BE2C (cell line): ENCODE data around the gene KANSL3.

Experiments used
- DNase-seq: peaks from one replicate; pipeline ENCODE4 v3.0.0-alpha.2; 2020
- H3K27me3 ChIP-seq: fragments of 250-450 bp; sonication (Bioruptor Pico); 2 replicates; pipeline ENCODE4 v1.5.1; 2020; ENCODE audit warnings: mild to moderate bottlenecking
- H3K36me3 ChIP-seq: fragments of 250-450 bp; sonication (Bioruptor Pico); 2 replicates; pipeline ENCODE4 v1.5.1; 2020; ENCODE audit warnings: mild to moderate bottlenecking
- H3K4me1 ChIP-seq: fragments of 250-450 bp; sonication (Bioruptor Pico); 2 replicates; pipeline ENCODE4 v1.5.1; 2020
- H3K4me3 ChIP-seq: 2 replicates; pipeline ENCODE4 v1.5.1; 2011; ENCODE audit warnings: low read depth, low read length
- H3K9me3 ChIP-seq: fragments of 250-450 bp; sonication (Bioruptor Pico); 2 replicates; pipeline ENCODE4 v1.5.1; 2020
- CTCF ChIP-seq: IDR thresholded peaks from 2 replicates; pipeline ENCODE4 v1.5.1; 2012; ENCODE audit warnings: mild to moderate bottlenecking, low read depth, low read length

Gene KANSL3

GRCh38 chr2:96631804-96632435, 6.2 kb downstream of the KANSL3 start:
- H3K9me3 ChIP-seq = no peaks in the 10 kb centered on the region
- no peaks in the 10 kb centered on the region for H3K27me3 ChIP-seq
- no peak for TF ChIP-seq CTCF
- no peaks in the 10 kb centered on the region for H3K4me1 ChIP-seq
- H3K36me3 ChIP-seq = no peaks in the 10 kb centered on the region; the same call in 1 of the 2 replicates
- H3K4me3 ChIP-seq = no peak overlapping the region
- DNase-seq = no peak

GRCh38 chr2:96626553-96626942, 11.6 kb downstream of the KANSL3 start:
- H3K4me3 ChIP-seq = no peak overlapping the region
- no peaks in the 10 kb centered on the region for H3K4me1 ChIP-seq
- H3K27me3 ChIP-seq = no peaks in the 10 kb centered on the region
- TF ChIP-seq CTCF = no peak
- H3K36me3 ChIP-seq = no peaks in the 10 kb centered on the region; the same call in 1 of the 2 replicates
- H3K9me3 ChIP-seq = no peaks in the 10 kb centered on the region
- DNase-seq = no peak

GRCh38 chr2:96625571-96626552, 12.2 kb downstream of the KANSL3 start:
- H3K9me3 ChIP-seq = no peaks in the 10 kb centered on the region
- H3K36me3 ChIP-seq = no peaks in the 10 kb centered on the region
- no peak for DNase-seq
- no peak overlapping the region for H3K4me3 ChIP-seq
- H3K27me3 ChIP-seq = no peaks in the 10 kb centered on the region
- no peak for TF ChIP-seq CTCF
- no peaks in the 10 kb centered on the region for H3K4me1 ChIP-seq

- no peak overlapping the region for H3K4me3 ChIP-seq
- TF ChIP-seq CTCF = no peak
- no peaks in the 10 kb centered on the region; the same call in 1 of the 2 replicates for H3K36me3 ChIP-seq
- no peak for DNase-seq
- H3K9me3 ChIP-seq = no peaks in the 10 kb centered on the region
- no peaks in the 10 kb centered on the region for H3K27me3 ChIP-seq
- H3K4me1 ChIP-seq = no peaks in the 10 kb centered on the region
These were observed 15.0 kb downstream of the KANSL3 start for GRCh38 chr2:96623116-96623515.

- Histone ChIP-seq H3K27me3 (no peaks in the 10 kb centered on the region), H3K4me3 (no peak overlapping the region), H3K9me3 (no peaks in the 10 kb centered on the region), H3K4me1 (no peaks in the 10 kb centered on the region), H3K36me3 (no peaks in the 10 kb centered on the region; the same call in 1 of the 2 replicates)
- DNase-seq = no peak
- TF ChIP-seq CTCF = no peak
These were observed 15.6 kb downstream of the KANSL3 start for GRCh38 chr2:96622544-96622943.
